ENCODE data around the gene ABCC8.

The ABCC8 gene

DNA sequence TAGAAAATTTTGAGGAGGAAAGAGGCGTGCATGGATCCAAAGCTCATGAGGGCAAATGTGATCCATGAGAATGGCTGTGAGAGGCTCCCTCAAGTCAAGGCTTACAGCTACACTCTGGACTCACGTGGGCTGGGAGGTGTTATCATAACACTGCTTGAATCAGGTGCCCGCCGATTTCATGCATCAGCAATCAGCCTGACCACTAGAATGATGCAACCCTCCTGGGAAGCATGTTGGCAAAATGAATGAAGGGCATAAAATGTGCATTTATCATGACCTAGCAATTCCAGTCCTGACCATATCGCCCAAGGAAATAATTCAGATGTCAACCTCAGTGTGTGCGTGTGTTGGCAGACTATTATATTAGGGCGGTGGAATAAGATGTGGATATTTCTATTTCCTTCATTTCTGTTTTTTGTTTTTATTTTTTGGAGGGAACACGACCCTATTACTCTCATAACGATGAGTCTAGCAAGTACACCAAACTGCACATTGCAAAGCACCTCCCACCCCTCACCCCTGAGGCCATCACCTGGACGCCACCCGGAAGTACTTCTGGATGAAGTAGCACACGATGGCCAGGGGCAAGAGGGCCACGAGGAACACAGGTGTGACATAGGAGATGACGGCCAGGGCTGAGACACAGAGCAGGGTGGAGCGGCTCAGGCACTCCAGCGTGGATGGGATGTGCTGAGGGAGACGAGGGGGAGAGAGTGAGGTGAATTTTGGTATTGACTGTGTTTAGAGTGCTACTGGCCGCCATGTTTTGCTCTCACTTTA is 72.5 kb downstream of the ABCC8 start:
- DNase-seq (ENCODE audit: low read depth): peak; percentile 13

DNA sequence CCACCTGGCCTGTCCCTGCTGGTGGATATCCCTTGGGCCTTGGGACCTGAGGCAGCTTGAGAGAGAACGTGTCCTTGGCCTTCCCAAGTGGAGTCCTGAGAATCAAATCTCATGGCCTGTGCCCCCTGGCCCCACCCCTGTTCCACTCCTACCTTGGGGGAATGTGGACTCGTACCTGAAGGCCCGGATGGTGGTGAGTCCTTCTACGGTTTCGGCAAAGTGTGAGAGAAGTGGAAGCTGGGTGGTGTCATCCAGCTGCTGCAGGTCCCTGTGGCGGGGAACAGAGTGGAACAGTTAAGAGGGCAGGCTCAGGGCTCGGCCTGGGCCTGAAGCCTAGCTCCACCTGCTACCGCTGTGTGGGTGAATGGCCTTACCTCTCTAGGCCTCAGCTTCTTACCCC is 74.2 kb downstream of the ABCC8 start:
- DNase-seq (ENCODE audit: low read depth): no peak

DNA sequence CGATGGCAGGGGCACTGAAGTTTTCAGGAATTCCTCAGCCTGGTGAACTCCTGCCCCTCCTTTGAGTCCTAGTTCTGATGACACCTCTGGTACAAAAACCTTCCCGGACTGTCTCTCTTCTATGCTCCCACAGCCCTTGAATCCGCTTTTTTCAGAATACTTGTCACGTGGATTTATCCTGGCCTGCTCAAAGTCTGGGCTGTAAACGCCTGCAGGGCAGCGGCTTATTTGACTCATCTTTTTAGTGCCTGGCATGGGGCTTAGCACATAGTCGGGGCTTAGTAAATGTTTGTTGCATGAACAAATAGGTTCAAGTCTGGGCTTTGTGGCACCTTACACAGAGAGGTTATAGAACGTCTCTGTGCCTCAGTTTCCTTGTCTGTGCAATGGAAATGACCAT is 74.8 kb downstream of the ABCC8 start:
- no peak for DNase-seq (ENCODE audit: low read depth)

DNA sequence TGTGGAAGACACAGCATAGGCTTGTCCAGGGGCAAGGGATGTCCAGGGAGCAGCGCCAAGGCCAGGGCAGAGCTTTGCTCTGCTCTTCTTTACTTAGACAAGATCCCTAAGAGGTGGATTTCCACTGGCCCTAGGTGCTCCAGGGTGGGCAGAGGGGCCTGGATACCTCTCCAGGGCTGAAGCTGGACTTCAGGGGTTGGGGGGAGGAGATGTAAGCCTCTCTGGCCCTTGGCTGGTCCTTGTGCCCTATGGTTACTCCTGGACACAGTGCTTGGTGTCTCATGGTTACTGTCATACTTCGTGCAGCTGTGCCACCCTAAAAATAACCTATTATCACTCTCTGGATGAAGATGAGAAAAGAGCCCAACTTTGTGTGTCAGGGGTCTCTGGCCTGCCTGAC is 75.3 kb downstream of the ABCC8 start:
- no peak for DNase-seq (ENCODE audit: low read depth)

DNA sequence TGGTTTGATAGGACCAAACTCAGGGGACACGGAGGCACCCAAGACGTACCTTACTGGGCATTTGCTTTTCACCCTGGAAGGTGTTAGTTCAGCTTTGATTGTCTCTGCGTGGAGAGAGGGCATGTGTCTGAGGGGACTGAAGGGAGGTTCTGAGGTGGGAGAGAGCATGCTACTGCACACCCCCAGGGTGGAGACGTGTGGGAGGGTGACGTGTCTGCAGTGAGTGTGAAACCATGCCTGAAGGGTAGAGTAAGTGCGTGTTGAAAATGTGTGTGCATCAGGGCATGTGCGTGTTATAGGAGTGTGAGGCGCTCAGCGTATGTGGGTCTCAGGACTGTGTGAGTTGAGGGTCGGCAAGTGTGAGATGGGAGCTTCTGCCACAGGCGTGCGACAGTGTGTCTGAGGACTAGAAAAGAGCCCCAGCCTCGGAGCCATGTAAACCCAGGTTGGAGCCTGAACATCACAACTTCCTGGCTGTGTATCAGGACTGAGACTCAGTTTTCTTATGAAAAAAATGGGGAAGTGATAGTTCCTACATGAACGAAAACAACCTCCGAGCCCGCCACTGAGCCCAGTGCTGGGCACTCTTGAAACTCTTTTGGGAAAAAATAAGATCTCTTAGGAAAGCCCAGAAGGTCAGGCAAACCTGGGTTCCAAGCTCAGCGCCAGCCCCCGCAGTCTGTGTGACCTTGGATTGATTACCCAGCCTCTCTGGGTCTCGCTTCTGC is 76.4 kb downstream of the ABCC8 start:
- no peak for DNase-seq (ENCODE audit: low read depth)

DNA sequence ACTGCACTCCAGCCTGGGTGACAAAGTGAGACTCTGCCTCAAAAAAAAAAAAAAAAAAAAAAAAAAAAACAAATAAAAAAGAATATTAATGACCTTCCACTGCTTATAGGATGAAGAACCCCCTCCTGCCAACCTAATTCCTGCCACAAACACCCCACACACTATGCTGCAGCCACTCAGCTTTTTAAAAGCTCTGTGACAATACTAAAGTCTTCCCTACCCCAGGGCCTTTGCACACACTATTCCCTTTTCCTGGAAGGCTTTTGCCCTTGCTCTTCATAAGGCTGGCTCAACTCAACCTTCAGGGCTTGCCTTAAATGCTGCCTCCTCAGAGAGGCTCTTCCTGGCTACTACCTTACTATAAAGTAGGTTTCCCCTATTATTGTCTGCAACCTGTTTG is 77.4 kb downstream of the ABCC8 start:
- no peak for DNase-seq (ENCODE audit: low read depth)

DNA sequence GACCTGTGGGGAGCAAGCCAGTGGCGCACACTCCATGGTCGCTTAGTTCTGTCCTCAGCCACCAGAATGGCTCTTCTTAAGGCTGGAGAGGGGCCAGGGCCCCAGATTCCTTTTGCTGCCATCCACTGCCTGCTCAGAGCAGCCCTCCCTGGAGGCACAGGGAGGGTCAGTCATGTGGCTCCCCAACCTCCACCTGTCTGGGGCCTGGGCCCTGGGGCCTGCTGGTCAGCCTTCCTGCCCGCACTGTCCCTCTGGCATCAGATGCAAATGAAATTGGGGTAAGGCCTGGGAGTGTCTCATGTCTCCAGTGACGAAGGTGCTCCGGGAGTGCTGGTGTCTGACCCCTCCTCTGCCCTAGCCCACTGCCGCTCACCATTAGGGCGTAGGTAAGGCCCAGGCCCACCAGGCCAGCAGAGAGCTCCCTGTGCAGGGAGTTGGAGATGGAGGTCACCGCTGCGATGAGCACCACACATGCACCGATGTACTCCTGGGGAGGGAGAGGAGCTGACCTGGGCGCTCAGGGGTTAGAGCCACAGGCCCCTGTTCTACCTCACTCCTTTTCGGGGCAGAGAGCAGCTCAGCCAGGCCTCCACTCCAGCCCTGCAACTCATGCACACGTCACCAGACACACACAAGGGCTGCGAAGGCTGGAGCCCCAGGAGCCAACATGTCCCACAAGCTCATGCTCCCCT is 79.2 kb downstream of the ABCC8 start:
- no peak for DNase-seq (ENCODE audit: low read depth)

DNA sequence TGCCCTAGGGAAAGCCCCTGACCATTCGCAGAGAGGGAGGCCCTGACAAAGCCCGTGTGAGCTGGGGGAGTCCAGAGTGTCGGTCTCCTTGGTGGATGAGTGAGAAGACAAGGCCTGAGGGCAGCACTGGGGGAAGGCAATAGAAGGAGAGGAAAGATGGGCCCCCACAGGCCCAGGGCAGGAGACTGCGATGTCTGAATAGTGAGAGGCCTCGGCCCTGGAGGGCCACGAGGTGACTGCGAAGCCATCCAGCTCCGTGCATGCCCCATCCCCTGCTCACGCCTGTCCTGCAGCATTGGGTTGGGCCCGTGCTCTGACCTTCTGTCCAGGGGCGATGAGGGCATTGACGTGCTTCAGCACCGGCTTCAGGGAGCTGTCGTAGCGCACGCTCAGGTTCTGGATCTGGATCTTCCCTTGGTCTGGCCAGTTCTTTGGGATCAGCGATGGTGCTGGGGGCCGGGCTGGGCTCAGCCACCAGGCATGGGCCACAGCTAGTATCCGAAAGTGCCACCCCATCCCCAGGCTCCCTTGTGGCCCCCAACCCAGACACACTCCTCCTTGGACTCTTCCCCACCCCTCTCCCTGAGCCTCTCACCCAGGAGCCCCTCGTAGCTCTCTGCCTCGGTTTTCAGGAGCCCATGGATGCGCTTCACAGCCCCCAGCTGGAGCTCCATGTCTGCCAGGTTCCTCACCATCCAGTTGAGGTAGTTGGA is 79.9 kb downstream of the ABCC8 start:
- no peak for DNase-seq (ENCODE audit: low read depth)

DNA sequence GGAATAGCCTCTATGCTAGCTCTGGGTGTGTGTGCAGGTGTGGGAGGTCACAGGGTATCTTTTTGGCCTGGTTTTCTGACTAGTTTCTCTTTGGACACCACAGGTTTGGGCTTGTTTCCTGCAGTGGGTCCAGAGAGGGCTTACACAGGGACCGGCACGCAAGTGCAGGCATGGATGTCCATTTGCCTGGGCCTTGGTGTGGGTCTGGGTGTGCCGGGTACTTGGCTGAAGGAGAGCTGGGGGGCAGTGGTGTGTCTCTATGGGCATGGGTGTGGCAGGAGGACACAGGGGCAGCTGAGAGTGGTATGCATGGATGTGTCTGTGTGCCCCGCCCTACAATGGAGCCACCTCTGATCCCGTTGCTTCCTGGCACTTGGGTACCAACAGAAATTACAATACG is 80.7 kb downstream of the ABCC8 start:
- DNase-seq (ENCODE audit: low read depth): no peak

DNA sequence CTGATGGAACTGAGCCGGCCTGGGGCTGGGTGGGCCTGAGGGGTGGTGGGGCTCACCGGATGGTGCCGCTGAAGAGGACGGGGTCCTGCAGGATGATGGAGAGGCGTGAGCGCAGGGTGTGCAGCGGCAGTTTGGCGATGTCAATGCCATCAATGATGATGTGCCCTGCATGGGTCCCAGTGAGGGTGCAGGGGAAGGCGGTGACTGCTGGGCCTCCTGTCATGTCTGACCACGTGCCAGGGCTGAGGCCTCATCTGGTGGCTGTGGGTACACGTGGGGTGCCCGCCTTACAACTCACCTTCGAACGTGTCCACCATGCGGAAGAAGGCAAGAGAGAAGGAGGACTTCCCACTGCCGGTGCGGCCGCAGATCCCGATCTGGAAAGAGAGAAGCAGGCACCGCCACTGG is 81.1 kb downstream of the ABCC8 start:
- no peak for DNase-seq (ENCODE audit: low read depth)

DNA sequence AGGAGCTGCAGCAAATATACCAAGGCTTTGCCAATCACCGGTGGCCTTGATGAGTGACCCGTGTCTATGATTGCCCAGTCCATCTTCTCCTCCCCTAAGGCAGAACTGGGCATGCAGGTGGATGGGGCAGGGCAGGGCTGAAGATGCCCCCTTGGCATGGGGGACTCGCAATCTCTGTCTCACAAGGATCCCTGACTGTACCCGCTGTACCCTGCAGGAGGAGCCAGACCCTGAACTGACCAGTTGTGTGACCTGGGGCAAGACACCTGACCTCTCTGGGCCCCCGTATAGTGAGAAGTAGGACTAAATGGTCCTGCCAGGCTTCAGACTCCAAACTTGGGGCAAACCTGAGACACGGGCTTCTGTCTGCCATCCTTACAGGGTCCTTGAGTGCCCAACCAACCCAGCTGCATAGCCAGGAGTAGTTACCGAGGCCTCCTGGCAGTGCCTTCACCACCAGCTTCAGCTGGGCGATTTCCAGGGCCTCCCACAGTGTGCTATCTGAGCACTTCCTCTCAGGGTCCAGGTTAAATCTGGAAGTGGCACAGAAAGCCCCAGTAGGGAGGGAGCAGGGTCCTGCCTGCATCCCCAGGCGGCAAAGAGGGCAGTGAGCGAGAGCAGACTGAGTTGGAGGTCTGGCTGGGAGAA is 81.8 kb downstream of the ABCC8 start:
- no peak for DNase-seq (ENCODE audit: low read depth)

DNA sequence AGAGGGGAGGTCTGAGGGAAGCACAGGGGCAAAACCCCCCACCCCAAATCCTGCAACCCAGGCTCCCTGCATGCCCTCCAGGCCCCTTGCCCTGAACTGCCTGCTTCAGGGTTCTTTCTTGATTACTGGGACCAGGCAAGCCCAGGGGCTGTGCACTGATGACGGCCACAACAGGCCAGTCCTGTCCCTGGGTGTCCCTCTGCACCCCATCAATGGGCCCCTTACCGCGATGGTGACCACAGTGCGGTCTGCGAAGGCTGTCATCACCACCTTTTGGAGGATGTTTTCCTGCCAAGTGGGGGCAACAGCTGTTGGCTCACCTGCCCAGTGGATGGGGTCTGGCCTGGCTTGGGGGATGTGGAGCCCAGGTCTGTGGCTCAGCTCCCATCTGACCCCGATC is 83.2 kb downstream of the ABCC8 start:
- DNase-seq (ENCODE audit: low read depth): no peak

DNA sequence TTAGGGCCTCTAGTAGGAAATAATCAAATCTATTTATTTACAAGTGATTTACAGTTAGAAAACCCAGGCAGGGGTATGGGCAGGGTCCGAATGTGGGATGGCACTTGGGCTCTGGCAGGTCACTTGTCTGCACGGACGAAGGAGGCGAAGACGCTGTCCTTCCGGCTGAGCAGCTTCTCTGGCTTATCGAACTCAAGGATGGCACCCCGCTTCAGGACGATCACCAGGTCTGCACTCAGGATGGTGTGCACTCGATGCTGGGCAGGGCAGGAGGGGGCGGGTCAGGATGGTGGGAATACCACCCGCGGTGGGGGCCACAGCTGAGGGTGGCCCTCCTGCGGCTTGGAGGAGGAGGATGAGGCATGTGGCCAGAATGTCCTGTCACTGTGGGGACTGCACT is 83.8 kb downstream of the ABCC8 start:
- no peak for DNase-seq (ENCODE audit: low read depth)

DNA sequence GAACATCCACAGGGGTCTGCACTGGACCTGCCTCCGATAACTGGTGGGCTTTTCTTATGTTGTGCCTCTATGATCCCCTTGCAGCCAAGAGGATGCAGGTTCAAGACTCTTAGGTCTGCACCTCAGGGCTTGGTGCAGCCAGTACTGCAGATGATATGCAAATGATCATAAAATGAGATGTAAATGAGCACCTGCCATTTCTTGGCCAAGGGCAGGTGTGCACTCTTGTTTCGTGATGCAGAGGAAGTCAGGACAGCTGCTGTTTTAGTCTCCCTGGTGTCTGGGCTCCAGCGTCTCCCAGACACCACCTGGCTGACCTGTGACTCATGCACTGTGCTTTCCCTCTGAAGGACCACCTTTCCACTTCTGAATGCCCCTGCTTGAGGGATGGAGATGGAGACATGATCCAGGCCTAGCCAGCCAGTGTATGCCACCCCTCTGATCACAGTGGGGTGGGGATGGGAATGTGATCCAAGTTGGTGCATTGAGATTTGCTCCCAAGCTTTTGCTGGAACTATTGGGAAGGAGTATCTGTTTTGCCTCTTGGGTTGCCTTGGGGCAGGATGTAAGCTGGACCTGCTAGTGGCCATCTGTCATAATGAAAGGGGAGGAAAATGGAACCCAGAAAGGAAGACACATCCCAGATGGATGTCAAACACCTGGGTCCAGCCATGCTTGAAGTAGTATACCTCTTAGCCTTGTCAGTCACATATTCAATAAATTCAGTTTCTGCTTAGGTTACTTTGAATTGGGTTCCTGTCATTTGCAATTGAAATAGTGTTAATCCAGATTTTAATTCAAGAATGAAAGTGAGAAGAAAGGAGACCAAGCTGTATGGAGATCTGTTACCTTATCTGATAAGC is 84.9 kb downstream of the ABCC8 start:
- DNase-seq (ENCODE audit: low read depth): no peak

DNA sequence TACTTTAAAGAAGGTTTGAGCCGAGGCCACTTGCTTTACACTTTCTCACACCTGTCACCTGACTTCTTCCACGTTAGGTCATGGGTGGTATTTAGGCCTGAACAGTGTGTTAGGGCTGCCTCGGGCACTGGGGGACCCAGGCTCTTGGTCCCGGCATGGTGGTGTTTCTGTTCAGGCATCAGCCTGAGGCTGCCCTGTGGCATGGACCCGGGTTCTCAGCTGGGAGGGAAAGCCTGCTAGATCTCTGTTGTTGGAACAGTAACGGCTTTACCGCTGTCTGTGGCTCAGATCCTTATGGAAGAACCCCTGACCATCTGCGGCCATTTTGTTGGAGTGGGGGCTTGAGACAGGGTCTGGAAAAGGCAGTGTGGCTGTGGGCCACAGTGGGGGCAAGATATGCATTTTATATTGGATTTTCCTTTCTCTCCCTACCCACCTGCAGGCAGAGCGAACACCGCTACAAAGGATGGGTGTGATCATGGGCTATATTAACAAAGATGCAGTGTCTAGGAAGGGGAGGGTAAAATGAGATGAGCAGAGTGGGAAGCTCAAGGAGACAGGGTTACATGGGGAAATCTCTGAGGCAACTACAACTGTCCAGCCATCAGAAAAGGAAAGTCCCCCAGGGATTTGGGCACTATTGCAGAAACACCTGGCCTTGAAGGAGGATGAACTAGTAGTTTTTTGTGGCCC is 86.5 kb downstream of the ABCC8 start:
- no peak for DNase-seq (ENCODE audit: low read depth)

DNA sequence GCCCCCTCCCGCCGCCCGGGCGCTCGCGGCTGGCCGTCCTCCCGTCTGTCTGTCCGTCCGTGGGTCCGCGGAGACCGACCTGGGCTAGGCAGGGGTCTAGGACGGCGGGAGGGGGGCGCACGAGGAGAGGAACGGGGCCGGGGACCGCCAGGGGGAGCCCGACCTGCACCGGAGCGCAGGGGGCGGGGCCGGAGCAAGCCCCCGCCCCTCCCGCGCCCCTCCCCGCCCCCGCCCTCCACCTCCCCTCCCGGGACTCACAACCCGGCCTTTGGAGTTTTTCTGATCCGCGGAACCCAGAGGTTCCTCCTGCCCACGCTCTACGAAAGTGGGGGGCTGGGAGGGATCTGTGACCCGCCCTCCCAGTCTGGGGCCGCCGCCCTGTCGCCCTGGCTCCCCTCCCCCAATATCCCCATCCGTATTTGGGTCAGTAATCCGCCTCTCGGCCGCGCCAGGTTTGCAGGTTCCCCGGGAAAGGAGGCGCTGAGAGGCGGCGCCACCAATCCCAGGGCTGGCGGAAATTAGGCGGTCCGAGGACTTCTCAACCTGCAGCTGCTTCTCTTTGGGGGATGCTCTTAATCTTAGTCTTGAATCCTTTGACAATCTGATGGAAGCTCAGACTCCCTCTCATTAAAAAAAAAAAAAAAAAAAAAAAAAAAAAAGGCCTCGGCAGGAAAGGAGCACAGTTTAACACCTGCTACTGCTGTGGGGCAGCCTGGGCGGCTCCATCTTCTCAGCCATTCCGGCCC is 87.3 kb downstream of the ABCC8 start:
- DNase-seq (ENCODE audit: low read depth): peak; percentile 62

DNA sequence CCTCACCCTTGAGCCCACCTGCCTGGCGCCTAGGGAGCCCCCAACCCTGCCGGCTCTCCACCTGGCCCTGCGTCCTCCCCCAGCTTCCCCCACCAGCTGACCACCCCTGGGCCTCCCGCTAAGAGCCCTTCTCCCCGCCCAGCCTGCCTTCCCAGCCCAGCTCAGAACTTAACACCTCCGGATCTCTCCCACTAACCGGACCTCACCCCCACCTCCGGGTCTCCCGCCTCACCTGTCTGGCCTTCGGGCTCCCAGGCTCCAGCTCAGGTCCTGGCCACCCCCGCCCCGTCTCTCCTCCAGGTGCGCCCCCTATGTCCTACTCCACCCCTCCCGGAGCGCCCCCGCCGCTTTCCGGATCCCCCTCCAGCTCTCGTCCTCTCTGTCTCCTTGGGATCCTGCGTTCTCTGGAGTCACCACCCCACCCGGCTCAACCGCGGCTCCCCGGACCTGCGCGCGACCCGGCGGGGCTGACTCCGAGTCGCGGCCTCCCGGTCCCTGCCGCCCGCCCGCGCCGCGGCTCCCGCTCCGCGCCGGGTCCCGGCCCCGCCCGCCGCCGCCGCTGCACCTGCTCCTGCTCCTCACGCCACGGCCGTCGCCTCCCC is 87.9 kb downstream of the ABCC8 start, which contains the start of gene KCNJ11:
KCNJ11 (minus strand) TSS at position 51 of the 602 bp plus-strand sequence. CDS start 568 bp downstream, outside the sequence.
- DNase-seq (ENCODE audit: low read depth): no peak

DNA sequence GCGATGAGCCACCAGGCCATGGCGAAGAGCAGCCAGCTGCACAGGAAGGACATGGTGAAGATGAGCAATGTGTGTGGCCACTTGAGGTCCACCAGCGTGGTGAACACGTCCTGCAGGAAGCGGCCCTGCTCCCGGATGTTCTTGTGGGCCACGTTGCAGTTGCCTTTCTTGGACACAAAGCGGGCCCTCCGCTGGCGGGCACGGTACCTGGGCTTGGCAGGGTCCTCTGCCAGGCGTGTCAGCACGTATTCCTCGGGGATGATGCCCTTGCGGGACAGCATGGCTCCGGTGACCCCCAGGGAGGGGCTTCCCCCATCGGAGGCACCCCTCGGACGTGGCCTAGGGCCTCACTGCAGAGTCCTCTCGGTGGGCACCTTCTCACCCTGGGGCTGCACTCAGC is 88.8 kb downstream of the ABCC8 start:
- no peak for DNase-seq (ENCODE audit: low read depth)

DNA sequence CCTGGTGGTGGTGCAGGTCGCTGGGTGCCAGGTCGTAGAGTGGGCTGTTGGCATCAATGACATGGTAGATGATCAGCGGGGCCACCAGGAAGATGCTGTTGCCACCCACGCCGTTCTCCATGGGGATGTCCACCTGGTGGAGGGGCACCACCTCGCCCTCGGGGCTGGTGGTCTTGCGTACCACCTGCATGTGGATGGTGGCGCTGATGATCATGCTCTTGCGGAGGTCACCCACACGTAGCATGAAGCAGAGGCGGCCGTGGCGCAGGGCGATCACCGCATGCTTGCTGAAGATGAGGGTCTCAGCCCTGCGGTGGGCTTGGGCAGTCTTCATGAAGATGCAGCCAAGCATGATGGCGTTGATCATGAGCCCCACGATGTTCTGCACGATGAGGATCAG is 89.4 kb downstream of the ABCC8 start:
- no peak for DNase-seq (ENCODE audit: low read depth)

All from ELR (cell line).